ENCODE measurements around the gene PLEK. TPM values are rescaled to one million over a fixed set of nuclear protein-coding genes. Genes with fewer than 3 reads are reported as not detected.

Gene PLEK
- total RNA-seq, 1 donor from 2014 or later = 9.4 TPM

Other genes with a start within 250 kb of the PLEK start
- gene PNO1, start 207.4 kb upstream of the PLEK start, total RNA-seq = 11.0 TPM
- 39.1 TPM for gene PPP3R1, start 112.8 kb upstream of the PLEK start, total RNA-seq
- 17.7 TPM for gene CNRIP1, start 45.3 kb upstream of the PLEK start, total RNA-seq
- under 0.01 TPM for gene FBXO48, start 102.0 kb downstream of the PLEK start, total RNA-seq
- 8.4 TPM for gene APLF, start 102.3 kb downstream of the PLEK start, total RNA-seq

All from skeletal muscle tissue (tissue), 1 donor.